Thyroid gland (tissue), 4 donors: ENCODE data around the gene NUDT14.

Source experiments
- POLR2A ChIP-seq, 2 donors: fragments of 450-650 bp; IDR thresholded peaks; one replicate each; pipeline ENCODE4 v1.6.1; 2017; ENCODE audit warnings: antibody characterized with exemption in 2 of 2, mild to moderate bottlenecking in 2 of 2, moderate library complexity in 1 of 2
- TF ChIP-seq, protein P1 (sequence below), 6 experiments: fragments of 200-600 bp in 3 of 6; fragments of 450-650 bp in 3 of 6; sonication (generic) in 3 of 6; IDR thresholded peaks; one replicate each; pipeline ENCODE4 v1.5.1; 2016 to 2019; ENCODE audit warnings: antibody characterized with exemption in 6 of 6, mild to moderate bottlenecking in 2 of 6, inconsistent platforms in 1 of 6, moderate library complexity in 1 of 6

DNA sequence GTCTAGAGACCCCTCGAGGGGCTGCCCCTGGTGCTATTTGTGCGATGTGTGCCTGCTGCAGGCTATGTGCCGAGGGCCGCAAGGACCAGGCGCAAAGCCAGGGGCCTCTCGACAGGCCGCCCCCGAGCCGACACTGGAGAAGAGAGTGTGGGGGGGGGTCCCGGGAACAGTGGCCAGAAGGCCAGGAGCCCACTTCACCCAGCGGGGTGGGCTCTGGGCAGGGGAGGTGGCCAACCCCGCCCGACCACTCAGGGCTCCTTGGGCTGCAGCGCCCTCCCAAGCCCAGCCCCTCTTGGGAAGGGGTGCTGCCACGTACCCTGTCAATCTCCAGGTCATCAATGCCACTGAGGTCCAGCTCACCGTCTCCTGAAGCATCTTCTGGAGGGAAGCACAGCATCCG is 38.6 kb upstream of the NUDT14 start:
- TF ChIP-seq, protein P1, sequence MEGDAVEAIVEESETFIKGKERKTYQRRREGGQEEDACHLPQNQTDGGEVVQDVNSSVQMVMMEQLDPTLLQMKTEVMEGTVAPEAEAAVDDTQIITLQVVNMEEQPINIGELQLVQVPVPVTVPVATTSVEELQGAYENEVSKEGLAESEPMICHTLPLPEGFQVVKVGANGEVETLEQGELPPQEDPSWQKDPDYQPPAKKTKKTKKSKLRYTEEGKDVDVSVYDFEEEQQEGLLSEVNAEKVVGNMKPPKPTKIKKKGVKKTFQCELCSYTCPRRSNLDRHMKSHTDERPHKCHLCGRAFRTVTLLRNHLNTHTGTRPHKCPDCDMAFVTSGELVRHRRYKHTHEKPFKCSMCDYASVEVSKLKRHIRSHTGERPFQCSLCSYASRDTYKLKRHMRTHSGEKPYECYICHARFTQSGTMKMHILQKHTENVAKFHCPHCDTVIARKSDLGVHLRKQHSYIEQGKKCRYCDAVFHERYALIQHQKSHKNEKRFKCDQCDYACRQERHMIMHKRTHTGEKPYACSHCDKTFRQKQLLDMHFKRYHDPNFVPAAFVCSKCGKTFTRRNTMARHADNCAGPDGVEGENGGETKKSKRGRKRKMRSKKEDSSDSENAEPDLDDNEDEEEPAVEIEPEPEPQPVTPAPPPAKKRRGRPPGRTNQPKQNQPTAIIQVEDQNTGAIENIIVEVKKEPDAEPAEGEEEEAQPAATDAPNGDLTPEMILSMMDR (IDR thresholded peaks at IDR 0.05): no peak
- no peak for TF ChIP-seq POLR2A (IDR thresholded peaks at IDR 0.05)
